GM23248 (cell line): ENCODE data around the gene GPHA2. TPM values are rescaled to one million over a fixed set of nuclear protein-coding genes. Genes with fewer than 3 reads are reported as not detected.
"Not testable (repeated sequence)": the region's sequence is repeated elsewhere in the genome, so short reads cannot be mapped to it uniquely, and the experiment has no call there.

Experiments used
- DNase-seq: peaks from one replicate; pipeline ENCODE4 v3.0.0-alpha.2; 2015
- H2AFZ ChIP-seq: fragments of 200-600 bp; sonication (generic); 2 replicates; pipeline ENCODE4 v1.6.1; 2016; ENCODE audit warnings: antibody characterized with exemption
- H3F3A ChIP-seq: fragments of 200-600 bp; sonication (generic); 2 replicates; pipeline ENCODE4 v1.6.1; 2016; ENCODE audit warnings: mild to moderate bottlenecking, antibody characterized with exemption, mixed run types; ENCODE audit not compliant: insufficient read depth
- H3K27ac ChIP-seq: fragments of 200-600 bp; sonication (generic); 2 replicates; pipeline ENCODE4 v1.5.1; 2016; ENCODE audit warnings: mild to moderate bottlenecking
- H3K27me3 ChIP-seq: fragments of 200-600 bp; sonication (generic); replicated peaks from 2 replicates; pipeline ENCODE4 v1.6.1; 2016; ENCODE audit warnings: mild to moderate bottlenecking; ENCODE audit not compliant: insufficient read depth
- H3K36me3 ChIP-seq: fragments of 200-600 bp; sonication (generic); 2 replicates; pipeline ENCODE4 v1.6.1; 2016; ENCODE audit warnings: low read depth, mild to moderate bottlenecking
- H3K4me1 ChIP-seq: fragments of 200-600 bp; sonication (generic); 2 replicates; pipeline ENCODE4 v1.6.1; 2016; ENCODE audit warnings: mild to moderate bottlenecking; ENCODE audit not compliant: insufficient read depth
- H3K4me2 ChIP-seq: fragments of 200-600 bp; sonication (generic); one replicate; pipeline ENCODE4 v1.6.1; 2016; ENCODE audit warnings: mild to moderate bottlenecking; ENCODE audit not compliant: unreplicated experiment
- H3K4me3 ChIP-seq: fragments of 200-600 bp; sonication (generic); 2 replicates; pipeline ENCODE4 v1.5.1; 2016; ENCODE audit warnings: mild to moderate bottlenecking
- H3K79me2 ChIP-seq: fragments of 200-600 bp; sonication (generic); 2 replicates; pipeline ENCODE4 v1.6.1; 2016; ENCODE audit warnings: mild to moderate bottlenecking; ENCODE audit not compliant: insufficient read depth
- H3K9ac ChIP-seq: fragments of 200-600 bp; sonication (generic); 2 replicates; pipeline ENCODE4 v1.6.1; 2016; ENCODE audit warnings: mild to moderate bottlenecking
- H3K9me2 ChIP-seq: fragments of 200-600 bp; sonication (generic); 2 replicates; pipeline ENCODE4 v1.6.1; 2016; ENCODE audit warnings: mixed run types, mild to moderate bottlenecking, moderate library complexity; ENCODE audit not compliant: insufficient read depth
- H3K9me3 ChIP-seq: fragments of 200-600 bp; sonication (generic); one replicate; pipeline ENCODE4 v1.6.1; 2017; ENCODE audit warnings: low read depth
- H4K20me1 ChIP-seq: fragments of 200-600 bp; sonication (generic); 2 replicates; pipeline ENCODE4 v1.6.0; 2016; ENCODE audit not compliant: insufficient read depth
- EZH2 ChIP-seq: fragments of 200-600 bp; sonication (generic); IDR thresholded peaks from 2 replicates; pipeline ENCODE4 v1.6.1; 2018; ENCODE audit warnings: antibody characterized with exemption, mild to moderate bottlenecking; ENCODE audit not compliant: insufficient read depth, poor library complexity, severe bottlenecking
- EZH2phosphoT487 ChIP-seq: fragments of 200-600 bp; sonication (generic); IDR thresholded peaks from 2 replicates; pipeline ENCODE4 v1.6.1; 2018; ENCODE audit warnings: antibody characterized with exemption, moderate library complexity, mild to moderate bottlenecking, low read depth; ENCODE audit not compliant: insufficient read depth
- WGBS, 2 experiments: methylation state at CpG; one replicate each; pipeline ENCODE4 v1.1.6; 2015 to 2017; ENCODE audit warnings: low lambda C conversion rate in 2 of 2, low coverage in 1 of 2; ENCODE audit errors: missing lambda C conversion rate in 2 of 2; 5-methylcytosine and 5-hydroxymethylcytosine counted together
- in situ Hi-C: fragments of 300-500 bp; cut with MboI; formaldehyde crosslinking; loops from 2 replicates; pipeline ENCODE4 v1.15.0; 2020
- polyA plus RNA-seq: library from polyadenylated mRNA; unstranded; fragments of >200 nt; fragmentation: Nextera tagmentation; extraction: Ambion mirVana; gene quantifications from 2 replicates; pipeline ENCODE4 v1.2.1, GENCODE V29; 2016
- total RNA-seq: library from RNA; depleted of rRNA; stranded (reverse); fragments of >200 nt; shearing (Covaris generic); gene quantifications from 2 replicates; pipeline ENCODE4 v1.2.3, GENCODE V29; 2014; rRNA removed

Gene GPHA2
- total RNA-seq (not detected in 2 replicates), polyA plus RNA-seq (not detected in 2 replicates)

- 62 to 63% methylated on average over 14 of the region's 14 CpGs for WGBS, 2 experiments
- in situ Hi-C loops, result no loop called here
- Histone ChIP-seq H3K27ac (no peak within 1 kb of the TSS), H3K36me3 (peaks cover 16% of the 10 kb centered on the region; the same call in 1 of the 2 replicates), H3F3A (no peaks in the 10 kb centered on the region), H3K4me3 (no peak within 1 kb of the TSS), H2AFZ (no peak within 1 kb of the TSS), H3K27me3 (no peaks in the 10 kb centered on the region), H3K79me2 (no peaks in the 10 kb centered on the region), H3K9me2 (no peaks in the 10 kb centered on the region), H3K9me3 (no peaks in the 10 kb centered on the region), H4K20me1 (no peaks in the 10 kb centered on the region), H3K9ac (no peak within 1 kb of the TSS), H3K4me1 (no peaks in the 10 kb centered on the region), H3K4me2 (no peak within 1 kb of the TSS)
- TF ChIP-seq EZH2, result no peak
- no peak for TF ChIP-seq EZH2phosphoT487
- DNase-seq, result peak; percentile 20
Observed at GRCh38 chr11:64935359-64936081, at the start of gene GPHA2. GPHA2 (minus strand) TSS chr11:64935893; CDS start chr11:64935460, 433 bp downstream.

DNA sequence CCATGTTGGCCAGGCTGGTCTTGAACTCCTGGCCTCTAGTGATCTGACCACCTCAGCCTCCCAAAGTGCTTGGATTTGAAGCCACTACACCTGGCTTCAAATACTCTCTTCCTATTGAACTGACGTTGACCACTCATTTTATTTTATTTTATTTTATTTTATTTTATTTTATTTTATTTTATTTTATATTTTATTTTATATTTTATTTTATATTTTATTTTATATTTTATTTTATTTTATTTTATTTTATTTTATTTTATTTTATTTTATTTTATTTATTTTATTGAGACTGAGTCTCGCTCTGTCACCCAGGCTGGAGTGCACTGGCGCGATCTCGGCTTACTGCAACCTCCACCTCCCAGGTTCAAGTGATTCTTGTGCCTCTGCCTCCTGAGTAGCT lies 47.6 kb upstream of the GPHA2 start:
- not testable (repeated sequence) for H3K4me2 ChIP-seq

DNA sequence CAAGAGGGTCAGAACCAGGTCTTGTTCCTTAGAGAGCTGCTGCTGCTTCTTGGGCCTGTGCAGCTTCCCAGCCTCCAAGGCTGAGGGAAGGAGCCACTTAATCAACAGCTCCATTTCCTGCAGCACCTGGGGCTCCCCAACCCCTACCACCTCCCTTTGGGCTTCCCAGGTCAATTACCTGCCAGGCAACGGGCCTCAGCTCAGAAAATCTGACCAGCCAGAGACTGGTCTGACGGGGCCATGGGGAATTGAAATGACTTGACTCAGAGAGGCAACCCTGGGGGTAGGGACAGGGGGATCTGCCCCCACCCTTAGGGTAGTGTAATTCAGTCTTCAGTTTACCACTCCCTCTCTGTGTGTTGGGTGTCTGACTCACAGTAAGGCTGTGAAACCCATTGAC lies 41.0 kb upstream of the GPHA2 start:
- DNase-seq, result no peak
- no peak for TF ChIP-seq EZH2phosphoT487
- TF ChIP-seq EZH2, result no peak

More for the DNA sequence above, 47.6 kb upstream of the GPHA2 start:
- DNase-seq, H3K9ac ChIP-seq, H3K9me3 ChIP-seq, H3K27ac ChIP-seq, H4K20me1 ChIP-seq, H2AFZ ChIP-seq, H3K4me1 ChIP-seq, H3F3A ChIP-seq, H3K27me3 ChIP-seq, H3K79me2 ChIP-seq, in situ Hi-C loops, H3K9me2 ChIP-seq, H3K4me3 ChIP-seq, H3K36me3 ChIP-seq: not testable (repeated sequence)
- WGBS, 2 experiments, result 69 to 77% methylated on average over 5 of the region's 5 CpGs

DNA sequence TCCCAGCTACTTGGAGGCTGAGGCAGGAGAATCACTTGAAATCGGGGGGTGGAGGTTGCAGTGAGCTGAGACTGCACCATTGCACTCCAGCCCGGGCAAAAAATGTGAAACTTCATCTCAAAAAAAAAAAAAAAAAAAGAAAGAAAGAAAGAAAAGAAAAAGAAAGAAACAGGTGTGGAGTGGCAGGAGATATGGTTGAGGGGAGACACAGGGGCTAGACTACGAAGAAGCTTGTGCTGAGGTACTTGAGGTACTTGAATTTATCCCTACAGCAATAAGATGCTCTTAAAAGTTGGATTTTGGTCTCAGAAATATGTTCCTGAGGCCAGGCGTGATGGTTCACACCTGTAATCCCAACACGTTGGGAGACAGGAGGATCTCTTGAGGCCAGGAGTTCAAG lies 38.4 kb upstream of the GPHA2 start:
- no peaks in the 10 kb centered on the region; the same call in 1 of the 2 replicates for H3K4me1 ChIP-seq
- TF ChIP-seq EZH2 (no peak), EZH2phosphoT487 (no peak)
- no peak overlapping the region for H3K4me2 ChIP-seq
- H3K9me2 ChIP-seq, result no peaks in the 10 kb centered on the region
- H3K36me3 ChIP-seq, result no peaks in the 10 kb centered on the region
- no peak overlapping the region for H3K9ac ChIP-seq
- in situ Hi-C loops, result no loop called here
- DNase-seq, result no peak
- H3F3A ChIP-seq, result no peaks in the 10 kb centered on the region
- no peak overlapping the region for H2AFZ ChIP-seq
- H3K79me2 ChIP-seq, result no peaks in the 10 kb centered on the region
- H3K27me3 ChIP-seq, result no peaks in the 10 kb centered on the region; the same call in 1 of the 2 replicates
- WGBS, 2 experiments, result 39 to 42% methylated on average over 5 of the region's 5 CpGs
- H4K20me1 ChIP-seq, result no peaks in the 10 kb centered on the region
- no peak overlapping the region for H3K4me3 ChIP-seq
- H3K9me3 ChIP-seq, result no peaks in the 10 kb centered on the region
- H3K27ac ChIP-seq, result no peak overlapping the region

More for the DNA sequence above, 41.0 kb upstream of the GPHA2 start:
- in situ Hi-C loops, result no loop called here
- Histone ChIP-seq H3K9me3 (no peaks in the 10 kb centered on the region), H3K4me2 (no peak overlapping the region), H3K9ac (no peak overlapping the region), H4K20me1 (no peaks in the 10 kb centered on the region), H2AFZ (no peak overlapping the region), H3K4me1 (no peaks in the 10 kb centered on the region), H3F3A (no peaks in the 10 kb centered on the region), H3K36me3 (no peaks in the 10 kb centered on the region), H3K27me3 (peaks cover 4% of the 10 kb centered on the region; the same call in 1 of the 2 replicates), H3K79me2 (no peaks in the 10 kb centered on the region), H3K27ac (no peak overlapping the region), H3K9me2 (no peaks in the 10 kb centered on the region), H3K4me3 (no peak overlapping the region)
- 18 to 24% methylated on average over 2 of the region's 2 CpGs for WGBS, 2 experiments
